ENCODE results near the gene PCCA.

DNA sequence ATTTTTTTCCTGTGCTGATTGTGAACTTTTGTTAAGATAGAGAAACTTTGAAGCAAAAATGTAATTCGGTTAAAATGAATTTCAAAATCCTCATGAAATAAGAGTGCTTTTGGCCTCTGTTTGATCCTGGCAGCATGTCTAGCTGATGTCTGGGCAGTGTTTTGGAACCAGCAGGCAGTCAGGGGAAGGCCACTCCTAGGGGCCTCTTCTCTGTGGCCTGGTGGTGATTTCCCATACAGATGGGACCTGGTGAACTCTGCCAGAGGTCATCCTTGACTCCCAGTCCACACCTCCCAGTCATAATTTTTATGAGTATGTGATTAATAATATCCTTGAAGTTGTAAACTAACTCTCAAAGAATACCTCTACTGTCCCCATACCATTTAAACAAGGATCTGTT lies 226.6 kb downstream of the PCCA start:
- TF ChIP-seq POLR2A (IDR thresholded peaks at IDR 0.05) (no peak), POLR2AphosphoS5 (IDR thresholded peaks at IDR 0.05) (no peak)
- TF ChIP-seq, protein P1, sequence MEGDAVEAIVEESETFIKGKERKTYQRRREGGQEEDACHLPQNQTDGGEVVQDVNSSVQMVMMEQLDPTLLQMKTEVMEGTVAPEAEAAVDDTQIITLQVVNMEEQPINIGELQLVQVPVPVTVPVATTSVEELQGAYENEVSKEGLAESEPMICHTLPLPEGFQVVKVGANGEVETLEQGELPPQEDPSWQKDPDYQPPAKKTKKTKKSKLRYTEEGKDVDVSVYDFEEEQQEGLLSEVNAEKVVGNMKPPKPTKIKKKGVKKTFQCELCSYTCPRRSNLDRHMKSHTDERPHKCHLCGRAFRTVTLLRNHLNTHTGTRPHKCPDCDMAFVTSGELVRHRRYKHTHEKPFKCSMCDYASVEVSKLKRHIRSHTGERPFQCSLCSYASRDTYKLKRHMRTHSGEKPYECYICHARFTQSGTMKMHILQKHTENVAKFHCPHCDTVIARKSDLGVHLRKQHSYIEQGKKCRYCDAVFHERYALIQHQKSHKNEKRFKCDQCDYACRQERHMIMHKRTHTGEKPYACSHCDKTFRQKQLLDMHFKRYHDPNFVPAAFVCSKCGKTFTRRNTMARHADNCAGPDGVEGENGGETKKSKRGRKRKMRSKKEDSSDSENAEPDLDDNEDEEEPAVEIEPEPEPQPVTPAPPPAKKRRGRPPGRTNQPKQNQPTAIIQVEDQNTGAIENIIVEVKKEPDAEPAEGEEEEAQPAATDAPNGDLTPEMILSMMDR (IDR thresholded peaks at IDR 0.05), result no peak

Data from prostate gland (tissue), 2 donors.